Astrocyte (in vitro differentiated cells and primary cell): ENCODE data around the gene COL6A1.

Experiments used
- CTCF ChIP-seq: IDR thresholded peaks from 2 replicates; pipeline ENCODE4 v1.5.1; 2011; ENCODE audit warnings: low read depth, mild to moderate bottlenecking, inconsistent platforms, low read length, moderate library complexity; ENCODE audit not compliant: insufficient read depth
- EZH2 ChIP-seq: IDR thresholded peaks from 2 replicates; pipeline ENCODE4 v1.6.1; 2012; ENCODE audit warnings: mild to moderate bottlenecking, low read length, inconsistent platforms; ENCODE audit not compliant: insufficient read depth

- TF ChIP-seq CTCF (no peak), EZH2 (no peak)
These were observed 58.5 kb downstream of the COL6A1 start for GRCh38 chr21:46039891-46040660.
